Liver (tissue), 9 donors: ENCODE measurements around the gene SLC25A41. TPM values are rescaled to one million over a fixed set of nuclear protein-coding genes. Genes with fewer than 3 reads are reported as not detected.

Experiments
- DNase-seq: peaks from one replicate; pipeline ENCODE4 v3.0.0-alpha.2; 2017; ENCODE audit warnings: low spot score
- H3K27ac ChIP-seq, 2 donors: one replicate each; pipeline ENCODE4 v1.7.0; 2013; ENCODE audit warnings: inconsistent platforms in 2 of 2, low read length in 2 of 2, control low read depth in 1 of 2, low read depth in 1 of 2, mild to moderate bottlenecking in 1 of 2
- H3K27me3 ChIP-seq, 4 donors: one replicate each; pipeline versions ENCODE4 v1.6.1 to v1.7.0; 2013; ENCODE audit warnings: low read length in 3 of 4, inconsistent platforms in 1 of 4, mild to moderate bottlenecking in 1 of 4, moderate library complexity in 1 of 4; ENCODE audit not compliant: control insufficient read depth in 4 of 4, insufficient read depth in 4 of 4
- H3K36me3 ChIP-seq, 4 donors: one replicate each; pipeline versions ENCODE4 v1.6.1 to v1.7.0; 2013; ENCODE audit warnings: low read length in 3 of 4, mild to moderate bottlenecking in 3 of 4, low read depth in 1 of 4, moderate library complexity in 1 of 4; ENCODE audit not compliant: control insufficient read depth in 4 of 4, insufficient read depth in 3 of 4
- H3K4me1 ChIP-seq, 4 donors: one replicate each; pipeline versions ENCODE4 v1.6.1 to v1.7.0; 2013; ENCODE audit warnings: low read length in 3 of 4, mild to moderate bottlenecking in 3 of 4, moderate library complexity in 1 of 4; ENCODE audit not compliant: control insufficient read depth in 4 of 4, insufficient read depth in 4 of 4
- H3K4me3 ChIP-seq, 3 donors: one replicate each; pipeline versions ENCODE4 v1.6.1 to v1.7.0; 2013; ENCODE audit warnings: low read length in 3 of 3, control low read depth in 1 of 3, low read depth in 1 of 3, mild to moderate bottlenecking in 1 of 3
- H3K9ac ChIP-seq, 2 donors: one replicate each; pipeline ENCODE4 v1.7.0; 2013; ENCODE audit warnings: low read length in 2 of 2, mild to moderate bottlenecking in 2 of 2, moderate library complexity in 2 of 2, control low read depth in 1 of 2, low read depth in 1 of 2
- H3K9me3 ChIP-seq, 4 donors: one replicate each; pipeline versions ENCODE4 v1.6.1 to v1.7.0; 2013; ENCODE audit warnings: low read length in 3 of 4; ENCODE audit not compliant: control insufficient read depth in 4 of 4
- ATF3 ChIP-seq: IDR thresholded peaks from 2 replicates; pipeline ENCODE4 v1.6.1; 2016; ENCODE audit warnings: antibody characterized with exemption
- CTCF ChIP-seq: fragments of 150-350 bp; IDR thresholded peaks from 2 replicates; pipeline ENCODE4 v1.5.1; 2017; ENCODE audit warnings: improper control_type of control experiment, low read depth, low read length; ENCODE audit not compliant: missing input control
- EGR1 ChIP-seq, 2 donors: IDR thresholded peaks; 2 replicates each; pipeline ENCODE4 v1.6.1; 2016 to 2018; ENCODE audit warnings: antibody characterized with exemption in 2 of 2, low read depth in 2 of 2
- FOXA1 ChIP-seq: IDR thresholded peaks from 2 replicates; pipeline ENCODE4 v1.6.1; 2016; ENCODE audit warnings: antibody characterized with exemption
- FOXA2 ChIP-seq: IDR thresholded peaks from 2 replicates; pipeline ENCODE4 v1.6.1; 2016; ENCODE audit warnings: antibody characterized with exemption
- GABPA ChIP-seq, 2 donors: IDR thresholded peaks in 1 of 2; conservative IDR thresholded peaks in 1 of 2; 2 replicates each; pipeline ENCODE4 v1.6.1; 2016; ENCODE audit warnings: antibody characterized with exemption in 2 of 2, mild to moderate bottlenecking in 1 of 2, moderate library complexity in 1 of 2
- HNF4A ChIP-seq, 2 donors: conservative IDR thresholded peaks; 2 replicates each; pipeline ENCODE4 v1.6.1; 2016; ENCODE audit warnings: antibody characterized with exemption in 2 of 2, mild to moderate bottlenecking in 2 of 2
- HNF4G ChIP-seq: IDR thresholded peaks from 2 replicates; pipeline ENCODE4 v1.6.1; 2016; ENCODE audit warnings: antibody characterized with exemption
- JUND ChIP-seq, 2 donors: IDR thresholded peaks; 2 replicates each; pipeline ENCODE4 v1.6.1; 2016; ENCODE audit warnings: antibody characterized with exemption in 2 of 2
- MAX ChIP-seq: IDR thresholded peaks from 2 replicates; pipeline ENCODE4 v1.6.1; 2016; ENCODE audit warnings: antibody characterized with exemption
- NR2F2 ChIP-seq: IDR thresholded peaks from 2 replicates; pipeline ENCODE4 v1.6.1; 2016; ENCODE audit warnings: antibody characterized with exemption
- RAD21 ChIP-seq, 2 donors: IDR thresholded peaks; 2 replicates each; pipeline ENCODE4 v1.6.1; 2016; ENCODE audit warnings: antibody characterized with exemption in 2 of 2, mild to moderate bottlenecking in 2 of 2
- REST ChIP-seq: IDR thresholded peaks from 2 replicates; pipeline ENCODE4 v1.6.1; 2016; ENCODE audit warnings: antibody characterized with exemption, mild to moderate bottlenecking
- RXRA ChIP-seq, 2 donors: IDR thresholded peaks; 2 replicates each; pipeline ENCODE4 v1.6.1; 2017 to 2018; ENCODE audit warnings: antibody characterized with exemption in 2 of 2, mild to moderate bottlenecking in 1 of 2
- SP1 ChIP-seq: IDR thresholded peaks from 2 replicates; pipeline ENCODE4 v1.6.1; 2018; ENCODE audit warnings: antibody characterized with exemption, mild to moderate bottlenecking
- TAF1 ChIP-seq: conservative IDR thresholded peaks from 2 replicates; pipeline ENCODE4 v1.6.1; 2016; ENCODE audit warnings: antibody characterized with exemption, mild to moderate bottlenecking
- YY1 ChIP-seq: IDR thresholded peaks from 2 replicates; pipeline ENCODE4 v1.6.1; 2016; ENCODE audit warnings: antibody characterized with exemption, mild to moderate bottlenecking
- ZBTB33 ChIP-seq: IDR thresholded peaks from 2 replicates; pipeline ENCODE4 v1.6.1; 2016; ENCODE audit warnings: antibody characterized with exemption
- WGBS: extraction: QIAGEN DNeasy Blood & Tissue Kit; methylation state at CpG from one replicate; pipeline ENCODE4 v1.1.7; 2013; 5-methylcytosine and 5-hydroxymethylcytosine counted together
- polyA plus RNA-seq, 2 donors: library from polyadenylated mRNA; stranded (reverse) in 1 of 2; unstranded in 1 of 2; fragments of 200-250 nt in 1 of 2; fragments of >200 nt in 1 of 2; fragmentation: Nextera tagmentation in 1 of 2; extraction: Ambion mirVana in 1 of 2; gene quantifications; one replicate each; pipeline versions ENCODE4 v1.2.1 to v1.2.3, GENCODE V29; 2013 to 2015
- total RNA-seq, 2 donors: library from RNA; depleted of rRNA; stranded (reverse); fragments of >200 nt; gene quantifications; one replicate each; pipeline ENCODE4 v1.2.3, GENCODE V29; 2014
- donor health status: healthy.
- donor health status: healthy.
- donor health status: healthy.
- donor health status: healthy.
- donor health status: healthy.

Gene SLC25A41
- total and polyA plus RNA-seq, 4 donors, result 0.14 to 0.16 TPM; not detected in 2

- no peak overlapping the region for H3K9ac ChIP-seq
- WGBS, result 86% methylated on average over 42 of the region's 42 CpGs
- peaks cover 16 to 48% (median 30%) of the 10 kb centered on the region in 4 donors for H3K36me3 ChIP-seq
- no peaks in the 10 kb centered on the region for H3K4me1 ChIP-seq
- H3K27ac ChIP-seq, result no peak overlapping the region
- no peak overlapping the region for H3K4me3 ChIP-seq
- no peak for DNase-seq
- no peaks in the 10 kb centered on the region for H3K27me3 ChIP-seq
- no peaks in the 10 kb centered on the region for H3K9me3 ChIP-seq
- TF ChIP-seq NR2F2 (no peak), RAD21 (IDR thresholded peaks at IDR 0.05) (no peak), ZBTB33 (no peak), JUND (IDR thresholded peaks at IDR 0.05) (no peak), TAF1 (no peak), HNF4A (conservative IDR thresholded peaks at IDR 0.05) (no peak), GABPA (IDR thresholded peaks at IDR 0.05 in 1 of 2, conservative IDR thresholded peaks at IDR 0.05 in 1 of 2) (no peak), FOXA1 (no peak), RXRA (IDR thresholded peaks at IDR 0.05) (no peak), FOXA2 (no peak), MAX (no peak), ATF3 (no peak), CTCF (no peak), EGR1 (IDR thresholded peaks at IDR 0.05; ENCODE audit: low read depth in 2 of 2) (no peak), REST (no peak), SP1 (no peak), HNF4G (no peak), YY1 (no peak)
Measured at GRCh38 chr19:6413721-6414643, 19.6 kb downstream of the SLC25A41 start.
